GM21737 (cell line): ENCODE results near the gene TIMP2.
"Not testable (repeated sequence)": the region's sequence is repeated elsewhere in the genome, so short reads cannot be mapped to it uniquely, and the experiment has no call there.

Source experiments
- ATAC-seq: cut with Tn5 transposase; IDR thresholded peaks from one replicate; pipeline ENCODE4 v1.9.1; 2021; ENCODE audit warnings: mild to moderate bottlenecking, moderate library complexity; ENCODE audit not compliant: unreplicated experiment

TIMP2 gene

DNA sequence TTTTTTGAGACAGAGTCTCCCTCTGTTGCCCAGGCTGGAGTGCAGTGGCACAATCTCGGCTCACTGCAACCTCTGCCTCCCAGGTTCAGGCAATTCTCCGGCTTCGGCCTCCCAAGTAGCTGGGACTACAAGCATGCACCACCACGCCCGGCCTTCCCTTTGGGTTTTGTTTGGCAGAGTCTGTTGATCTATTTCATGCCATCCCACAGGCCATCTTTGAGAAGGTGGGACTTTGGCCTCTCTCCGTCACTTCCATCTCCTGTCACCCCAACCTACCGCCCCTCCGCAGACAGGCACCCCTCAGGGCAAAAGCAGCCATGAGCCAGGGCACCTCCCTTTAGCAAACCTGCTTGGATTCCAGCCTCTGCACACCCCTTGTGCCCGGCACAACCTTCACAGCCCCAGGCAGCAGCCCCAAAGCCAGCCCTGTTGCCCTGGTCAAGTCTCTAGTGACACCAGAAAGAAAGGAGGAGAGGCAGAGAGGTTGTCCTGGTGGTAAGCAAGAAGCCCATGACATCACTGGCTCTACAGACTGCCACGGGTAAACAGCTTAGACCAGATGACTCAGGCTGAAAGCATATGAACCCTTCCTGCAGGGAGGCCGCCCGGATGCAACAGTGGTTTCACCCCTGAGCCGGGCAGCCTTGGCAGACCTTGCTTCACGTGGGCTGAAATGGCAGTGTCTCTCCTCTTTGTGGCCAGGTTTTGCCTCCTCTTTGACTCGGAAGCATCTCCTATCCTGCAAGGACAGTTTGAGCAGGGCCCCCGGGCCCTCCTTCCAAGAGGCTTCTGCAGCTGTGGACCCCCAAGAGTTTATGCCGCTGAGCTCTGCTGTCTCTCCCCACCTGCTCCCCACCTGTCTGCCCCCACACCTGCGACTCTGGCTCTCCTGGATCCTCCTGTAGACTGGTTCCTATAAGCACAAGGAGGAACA, 8.1 kb upstream of the TIMP2 start:
- ATAC-seq: no peak

DNA sequence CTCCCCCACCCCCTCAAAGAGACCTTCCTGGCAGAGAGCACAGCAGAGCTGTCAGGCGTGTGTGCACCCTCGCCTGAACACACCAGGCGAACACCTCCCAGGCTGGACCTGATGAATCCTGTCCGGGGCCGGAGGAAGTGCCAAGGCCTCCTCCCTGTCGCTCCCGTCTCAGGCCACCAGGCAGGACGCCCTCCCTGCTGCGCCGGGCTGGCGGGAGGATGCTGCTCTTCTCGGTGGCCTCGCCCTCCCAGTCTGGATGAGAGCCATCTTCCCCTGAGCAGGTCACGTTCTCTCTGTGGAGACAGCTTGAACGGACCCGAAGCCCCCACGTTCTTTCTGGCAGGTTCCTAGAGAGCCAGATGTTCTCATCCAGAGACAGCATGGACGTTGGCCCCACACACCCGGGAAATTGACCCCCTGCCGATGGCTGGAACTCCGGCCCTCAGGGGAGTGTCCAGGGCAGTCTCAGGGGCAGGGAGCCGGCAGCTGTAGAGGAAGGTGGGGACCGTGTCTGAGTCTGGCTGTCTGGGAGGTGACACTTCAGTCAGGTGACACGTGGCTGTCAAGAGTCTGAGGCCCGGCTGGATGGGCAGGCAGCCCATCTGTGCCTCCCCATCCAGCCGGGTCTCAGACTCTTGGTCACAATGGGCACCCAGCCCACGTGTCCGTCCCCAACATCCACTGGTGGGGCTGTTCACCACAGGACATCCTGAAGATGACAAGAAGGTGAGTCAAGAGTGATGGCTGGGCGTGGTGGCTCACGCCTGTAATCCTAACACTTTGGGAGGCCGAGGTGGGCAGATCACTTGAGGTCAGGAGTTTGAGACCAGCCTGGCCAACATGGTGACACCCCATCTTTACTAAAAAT, 5.0 kb upstream of the TIMP2 start:
- ATAC-seq: no peak

DNA sequence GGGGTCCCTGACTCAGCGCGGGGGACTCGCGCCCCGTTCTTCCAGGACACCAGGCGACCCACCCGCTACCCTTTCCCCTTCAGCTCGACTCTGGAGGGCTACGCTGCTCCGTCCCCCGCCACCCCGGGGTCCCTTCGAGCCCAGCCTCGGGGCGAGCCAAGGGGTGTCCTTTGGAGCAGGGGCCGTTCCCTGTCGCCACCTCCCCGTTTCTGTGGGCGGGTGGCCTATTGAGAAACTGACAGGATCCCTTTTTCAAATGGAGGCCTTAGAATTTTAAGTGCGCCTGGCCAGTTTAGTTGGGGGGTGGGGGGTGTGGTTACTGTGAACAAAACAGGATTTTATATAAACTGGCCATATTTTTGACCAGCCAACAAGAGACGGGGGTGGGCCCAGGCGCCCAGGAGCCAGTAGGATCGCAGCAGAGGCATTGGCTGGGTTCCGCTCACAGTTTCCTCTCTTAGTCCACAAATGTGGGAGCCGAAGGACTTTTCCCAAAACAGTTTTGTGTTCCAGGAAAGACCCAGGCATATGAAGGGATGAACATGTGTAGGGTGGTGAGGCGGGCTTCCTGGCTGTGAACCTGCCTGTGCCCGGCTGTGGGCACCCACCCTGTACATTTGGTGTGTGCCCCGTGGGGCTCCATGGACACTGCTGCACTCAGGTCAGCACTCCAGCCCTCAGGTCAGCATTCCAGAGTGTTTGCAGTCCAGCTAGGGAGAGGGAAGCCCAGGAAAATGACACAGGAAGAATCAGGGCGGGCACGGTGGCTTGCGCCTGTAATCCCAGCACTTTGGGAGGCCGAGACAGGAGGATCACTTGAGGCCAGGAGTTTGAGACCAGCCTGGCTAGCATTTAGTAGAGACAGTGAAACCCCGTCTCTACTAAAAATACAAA, 722 bp upstream of the TIMP2 start:
- no peak for ATAC-seq

DNA sequence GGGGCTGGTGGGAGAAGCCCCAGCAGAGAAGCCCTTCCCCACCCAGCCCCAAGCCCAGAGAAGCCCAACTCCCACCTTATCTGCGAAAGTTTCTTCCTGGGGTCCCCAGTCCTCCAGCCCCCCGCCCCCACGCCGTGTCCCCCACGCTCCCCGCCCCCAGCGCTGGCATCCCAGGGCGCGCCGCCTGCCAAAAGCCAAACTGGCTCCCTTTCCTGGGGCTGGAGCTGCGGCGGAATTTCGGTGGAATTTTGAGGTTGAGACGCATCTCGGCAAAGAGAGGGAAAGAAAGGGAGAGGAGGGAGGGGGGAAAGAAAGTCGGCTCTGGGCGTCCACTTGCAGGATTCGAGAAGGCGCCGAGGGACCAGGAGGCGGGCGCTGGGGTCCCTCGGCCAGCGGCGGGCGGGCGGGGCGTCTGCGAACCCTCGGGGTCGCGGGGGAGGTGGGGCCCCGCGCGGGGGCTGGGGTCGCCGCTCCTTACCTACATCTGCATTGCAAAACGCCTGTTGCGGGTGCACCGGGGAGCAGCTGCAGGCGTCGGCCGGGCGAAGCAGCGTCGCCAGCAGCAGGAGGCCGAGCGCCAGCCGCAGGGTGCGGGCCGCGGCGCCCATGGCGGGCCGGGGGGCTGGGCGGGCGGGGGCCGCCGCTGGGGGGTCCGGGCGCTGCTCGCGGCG, 571 bp downstream of the TIMP2 start:
- ATAC-seq: no peak

DNA sequence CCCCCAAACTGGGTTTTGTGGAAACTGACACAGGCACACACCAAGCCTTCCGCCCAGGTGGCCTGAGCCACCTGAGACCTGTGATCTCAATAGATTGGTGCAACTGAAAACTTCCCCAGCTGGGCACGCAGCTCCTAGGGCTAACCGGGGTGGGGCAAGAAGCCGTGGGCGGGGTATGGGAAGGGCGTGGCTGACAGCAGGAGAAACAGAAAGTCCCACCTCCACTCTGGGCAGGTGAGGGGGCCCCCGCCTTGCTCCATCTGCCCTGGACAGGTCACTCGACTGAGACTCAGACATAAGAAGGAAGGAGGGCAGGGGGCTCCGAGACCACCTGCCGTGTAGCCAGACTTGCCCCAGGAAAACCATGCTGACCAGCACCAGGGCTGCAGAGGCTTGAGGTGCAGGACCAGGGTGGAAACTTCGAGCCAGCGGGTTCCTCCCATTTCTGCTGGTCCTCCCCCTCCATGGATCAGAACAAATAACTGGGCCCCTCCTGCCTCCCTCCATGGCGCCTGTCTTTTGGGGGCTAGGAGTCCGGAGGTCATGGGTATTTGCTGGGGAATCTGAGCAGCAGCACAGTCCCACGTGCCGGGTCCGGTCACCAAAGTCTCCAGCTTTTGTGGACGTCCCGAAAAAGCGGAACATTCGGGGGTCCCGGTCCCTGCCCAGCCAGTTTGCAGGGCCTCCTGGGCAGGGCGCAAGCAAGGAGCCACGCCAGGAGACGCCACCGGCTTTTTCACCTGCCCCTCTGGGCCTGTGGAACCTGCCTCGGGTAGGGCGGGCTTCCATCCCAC, 1.3 kb downstream of the TIMP2 start:
- no peak for ATAC-seq

DNA sequence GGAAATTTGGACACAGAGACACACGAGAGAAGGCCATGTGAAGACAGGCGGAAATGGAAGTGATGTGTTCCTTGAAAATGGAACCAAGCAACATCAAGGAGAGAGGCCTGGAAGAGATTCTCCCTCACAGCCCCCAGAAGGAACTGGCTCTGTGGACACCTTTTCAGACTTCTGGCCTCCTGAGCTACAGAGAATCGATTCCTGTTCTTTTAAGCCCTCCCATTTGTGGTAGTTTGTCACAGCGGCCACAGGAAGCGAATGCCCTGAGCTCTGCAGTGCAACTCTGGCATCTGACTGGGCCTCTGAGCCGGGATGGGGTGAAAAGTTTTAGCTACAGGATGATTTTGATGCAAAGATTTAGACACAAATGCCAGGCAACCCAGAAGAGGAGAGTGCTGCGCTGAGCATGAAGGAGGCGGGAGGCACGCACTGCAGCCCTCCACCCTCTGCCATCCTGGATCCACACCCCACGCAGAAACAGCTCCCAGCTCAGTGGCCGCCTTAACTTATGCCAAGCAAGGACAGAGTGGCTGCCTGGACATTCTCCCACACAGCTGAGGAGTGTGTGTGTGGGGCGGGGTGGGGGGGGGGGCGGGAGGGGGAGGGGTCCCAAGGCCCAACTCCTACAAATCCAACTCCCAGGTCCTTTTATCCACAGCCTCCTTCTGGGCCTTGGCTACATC, 2.2 kb downstream of the TIMP2 start:
- no peak for ATAC-seq

DNA sequence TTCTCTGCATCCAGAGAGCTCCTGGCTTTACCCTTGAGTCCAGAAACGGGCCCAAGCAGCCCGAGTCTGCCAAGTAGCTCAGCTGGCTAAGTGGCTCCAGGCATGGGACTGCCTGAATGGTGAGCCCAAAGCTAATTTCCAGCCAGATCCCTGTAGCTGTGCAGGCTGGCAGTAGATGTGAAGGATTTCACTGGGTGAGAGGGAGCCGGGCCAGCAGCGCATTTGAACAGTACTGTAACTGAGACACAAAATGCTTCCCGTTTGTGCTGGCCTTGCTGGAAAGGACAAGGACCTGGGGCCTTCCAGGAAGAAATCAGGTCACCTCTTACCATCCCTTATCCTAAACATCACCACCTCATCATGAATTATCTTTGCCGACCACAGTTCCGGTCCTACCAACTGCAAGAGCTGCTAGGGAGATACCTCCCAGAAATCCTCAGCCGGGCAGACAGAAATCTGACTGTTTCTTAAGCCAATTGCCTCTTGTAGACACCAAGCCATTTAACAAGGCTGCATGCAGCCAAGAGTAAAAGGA, 3.7 kb downstream of the TIMP2 start:
- no peak for ATAC-seq

DNA sequence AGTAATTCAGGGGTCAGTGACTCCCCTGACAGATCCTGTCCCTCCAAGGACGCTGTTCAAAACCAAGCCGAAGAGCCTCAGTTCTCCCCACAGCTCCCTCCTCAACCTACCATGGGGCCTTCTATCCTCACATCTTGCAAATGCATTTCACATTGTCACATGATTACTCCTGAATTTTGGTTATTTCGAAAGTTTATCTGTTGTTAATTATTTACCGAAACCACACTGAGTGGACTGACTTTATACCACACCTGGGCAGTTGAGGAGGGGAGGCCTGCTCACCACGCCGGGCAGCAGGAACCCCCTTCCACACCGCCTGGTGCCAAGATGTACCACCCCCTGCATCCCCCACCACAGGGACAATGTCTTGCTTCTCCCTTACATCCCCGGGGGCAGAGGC, 4.7 kb downstream of the TIMP2 start:
- no peak for ATAC-seq

DNA sequence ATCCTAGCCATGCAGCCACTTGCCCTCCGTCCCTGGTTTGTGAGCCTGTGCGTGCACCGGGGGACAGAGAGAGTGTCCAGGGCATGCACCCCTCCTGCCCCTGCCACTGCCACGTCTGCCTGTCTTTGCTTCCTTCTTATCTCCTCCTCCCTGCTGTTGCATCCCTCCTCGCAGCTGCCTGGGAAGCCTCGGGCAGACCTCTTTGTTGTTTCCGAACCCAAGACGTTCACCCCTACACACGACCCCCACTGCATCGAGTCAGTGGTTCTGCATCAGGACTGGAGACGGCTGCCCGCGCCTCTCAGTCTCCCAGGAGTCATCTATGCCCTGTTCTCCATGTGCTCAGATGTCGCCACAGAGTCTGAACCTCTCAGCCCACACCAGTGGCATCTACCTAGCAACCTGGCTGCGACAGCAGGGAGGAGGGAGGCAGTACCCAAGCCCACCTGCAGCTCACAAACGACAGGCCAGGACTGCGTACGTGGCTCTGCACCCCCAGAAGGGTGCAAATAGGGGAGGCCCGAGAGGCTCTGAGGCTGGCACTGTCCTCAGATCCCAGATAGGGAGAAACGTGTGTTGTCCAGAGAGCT, 5.2 kb downstream of the TIMP2 start:
- ATAC-seq: no peak

DNA sequence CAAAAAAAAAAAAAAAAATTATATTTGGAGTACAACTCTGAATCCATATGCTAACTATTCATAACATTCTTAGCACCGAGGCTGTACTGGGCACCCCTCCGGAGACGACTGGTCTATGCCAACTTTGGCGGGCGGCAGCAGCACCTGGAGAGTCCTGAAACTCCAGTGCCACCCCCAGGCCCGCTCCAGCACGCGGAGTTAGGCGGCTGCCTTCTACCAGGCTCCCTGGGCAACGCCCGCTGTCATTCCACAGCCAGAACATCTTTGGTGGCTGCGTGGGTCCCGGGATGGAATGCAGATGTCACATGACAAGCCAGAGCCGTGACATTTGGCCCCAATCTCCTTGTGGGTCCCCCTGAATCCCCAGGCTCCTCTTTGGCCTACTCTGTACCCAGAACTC, 6.2 kb downstream of the TIMP2 start:
- ATAC-seq: no peak

DNA sequence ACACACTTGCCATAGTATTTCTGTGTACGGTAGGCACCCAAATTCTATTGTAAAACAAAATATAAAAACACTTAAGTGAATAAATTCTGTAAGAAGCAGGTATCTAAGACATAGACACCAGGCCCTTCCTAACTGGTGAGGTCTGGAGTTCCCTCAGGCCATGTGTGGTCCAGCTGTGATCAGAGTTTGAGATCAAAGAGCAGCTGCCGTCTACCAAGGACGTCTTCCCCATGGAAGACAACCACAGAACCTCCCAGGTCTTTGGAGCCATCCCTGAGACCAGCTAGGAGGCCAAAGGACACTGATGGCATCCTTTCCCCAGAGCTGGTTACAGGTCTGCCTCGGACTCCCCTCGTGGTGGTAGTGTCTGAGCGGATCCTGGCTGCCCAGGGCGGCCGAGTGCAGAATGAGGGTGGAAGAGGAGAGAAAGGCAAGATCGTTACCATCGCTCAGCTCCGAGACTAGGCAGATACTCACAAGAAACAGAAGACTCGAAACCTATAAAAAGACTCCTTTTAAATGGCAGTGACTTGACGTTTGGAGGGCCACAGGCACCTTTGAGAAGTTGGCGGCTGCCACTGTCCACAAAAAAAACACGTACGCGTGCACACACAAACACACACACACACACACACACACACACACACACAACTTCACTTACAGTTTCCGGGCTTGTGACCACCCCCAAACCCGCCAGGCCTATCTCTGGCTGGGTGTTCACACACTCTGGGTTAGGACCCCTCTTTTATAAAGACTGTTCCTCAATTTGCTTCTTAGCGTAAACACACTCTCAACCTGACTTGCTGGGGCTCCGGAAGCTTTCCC, 7.5 kb downstream of the TIMP2 start:
- no peak for ATAC-seq

DNA sequence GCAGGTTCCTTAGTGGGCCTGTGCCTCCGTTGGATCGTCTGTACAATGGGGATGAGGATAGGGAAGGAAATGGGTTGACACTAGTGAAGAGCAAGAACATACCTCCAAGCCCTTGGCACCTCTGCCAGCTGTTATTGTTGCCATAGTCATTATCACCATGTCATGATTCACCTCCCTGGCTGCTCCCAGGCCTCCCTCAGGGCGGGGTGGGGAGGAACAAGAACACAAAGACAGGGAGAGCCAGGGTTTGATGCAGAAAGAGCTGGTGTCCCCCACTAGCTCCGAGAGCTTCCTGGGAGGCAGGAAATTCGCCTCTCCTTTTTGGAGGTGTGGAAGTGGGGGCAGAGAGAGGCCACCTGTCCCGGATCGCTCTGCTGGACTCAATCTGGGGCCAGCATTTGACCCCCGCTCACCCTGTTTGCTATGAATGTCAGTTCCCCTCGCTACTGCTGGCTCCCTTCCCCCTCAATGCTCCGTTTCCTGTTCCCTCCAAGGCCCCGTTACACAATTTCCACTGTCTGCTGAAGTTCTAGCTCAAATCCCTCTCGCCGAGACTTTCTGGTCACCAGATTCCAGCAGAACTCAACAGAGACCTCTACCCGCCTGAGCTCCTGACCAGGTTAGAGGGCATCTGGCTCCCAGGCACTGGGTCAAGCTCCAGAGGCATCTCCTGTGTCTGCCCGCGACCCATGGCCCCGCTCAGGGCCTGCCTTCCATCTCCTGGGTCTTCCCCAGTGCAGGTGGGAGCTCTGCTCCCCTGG, 9.1 kb downstream of the TIMP2 start:
- no peak for ATAC-seq

DNA sequence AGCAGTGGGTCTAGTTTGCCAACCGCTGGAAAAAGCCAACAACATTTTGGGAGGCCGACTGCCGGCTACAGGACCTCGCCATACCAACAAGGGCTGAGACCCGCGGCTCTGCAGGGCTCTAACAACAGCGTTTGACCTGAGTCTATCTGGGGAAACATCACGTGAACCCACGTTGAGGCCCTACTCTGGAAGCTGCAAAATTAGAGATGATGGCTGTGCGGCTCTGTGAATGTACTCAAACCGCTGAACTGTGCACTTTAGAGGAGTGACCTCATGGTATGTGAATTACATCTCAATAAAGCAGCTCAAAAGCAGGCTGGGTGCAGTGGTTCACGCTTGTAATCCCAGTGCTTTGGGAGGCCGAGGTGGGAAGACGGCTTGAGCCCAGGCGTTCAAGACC, 12.1 kb downstream of the TIMP2 start:
- no peak for ATAC-seq

DNA sequence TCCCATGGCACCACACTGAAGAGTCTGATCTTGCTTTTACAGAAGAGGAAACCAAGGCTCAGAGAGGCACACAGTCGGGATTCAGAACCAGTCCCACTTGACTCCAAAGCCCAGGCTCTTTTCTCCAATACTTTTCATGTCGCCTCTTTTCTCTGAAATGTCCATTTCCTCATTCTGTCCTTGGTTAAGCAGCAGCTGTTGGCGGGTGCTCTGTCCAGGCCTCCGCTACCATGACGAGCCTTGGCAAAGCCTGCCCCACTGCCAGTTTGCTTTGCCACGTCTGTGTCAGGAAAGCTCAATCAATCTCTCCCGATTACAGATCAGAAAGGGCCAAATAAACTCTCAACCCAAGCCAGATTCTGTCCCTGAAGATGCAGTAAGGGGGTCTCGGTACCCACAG, 13.1 kb downstream of the TIMP2 start:
- ATAC-seq: no peak

DNA sequence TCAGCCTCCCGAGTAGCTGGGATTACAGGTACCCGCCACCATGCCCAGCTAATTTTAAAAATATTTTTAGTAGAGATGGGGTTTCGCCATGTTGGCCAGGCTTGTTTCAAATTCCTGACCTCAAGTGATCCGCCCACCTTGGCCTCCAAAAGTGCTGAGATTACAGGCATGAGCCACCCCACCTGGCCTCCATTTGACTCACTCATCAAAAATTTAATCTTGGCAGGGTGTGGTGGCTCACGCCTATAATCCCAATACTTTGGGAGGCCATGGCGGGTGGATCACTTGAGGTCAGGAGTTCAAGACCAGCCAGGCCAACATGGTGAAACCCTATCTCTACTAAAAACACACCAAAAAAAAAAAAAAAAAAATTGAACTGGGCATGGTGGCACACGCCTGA, 13.6 kb downstream of the TIMP2 start:
- not testable (repeated sequence) for ATAC-seq

DNA sequence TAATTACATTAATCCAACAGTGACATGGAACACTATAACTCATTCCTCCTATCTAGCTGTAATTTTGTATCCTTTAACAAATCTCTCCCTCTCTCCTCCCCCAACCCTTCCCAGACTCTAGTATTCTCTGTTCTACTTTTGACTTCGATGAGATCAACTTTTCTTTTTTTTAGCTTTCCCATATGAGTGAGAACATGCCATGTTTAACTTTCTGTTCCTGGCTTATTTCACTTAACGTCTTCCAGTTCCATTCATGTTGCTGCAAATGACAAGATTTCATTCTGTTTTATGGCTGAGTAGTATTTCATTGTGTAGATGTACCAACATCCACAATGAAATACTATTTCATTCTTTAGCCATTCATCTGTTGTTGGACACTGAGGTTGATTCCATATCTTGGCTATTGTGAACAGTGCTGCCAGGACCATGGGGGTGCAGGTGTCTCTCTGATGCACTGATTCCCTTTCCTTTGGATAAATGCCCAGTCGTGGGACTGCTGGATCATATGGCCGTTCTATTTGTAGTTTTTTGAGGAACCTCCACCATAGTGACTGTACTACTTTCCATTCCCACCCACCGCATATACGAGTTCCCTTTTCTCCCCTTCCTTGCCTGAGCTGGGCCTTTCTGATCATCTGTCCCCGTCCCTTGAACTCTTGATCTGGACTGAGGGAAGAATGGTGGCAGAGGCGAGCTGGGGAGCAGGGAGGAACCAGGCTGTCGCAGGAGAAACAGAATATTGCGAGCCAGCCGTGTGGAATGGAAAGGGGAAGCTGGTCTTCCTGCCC, 14.5 kb downstream of the TIMP2 start:
- no peak for ATAC-seq
